ENCODE results near the gene ARIH1.
A peak's percentile ranks its signal among the peaks of the same experiment; 100 is the strongest.
"Not testable (repeated sequence)": the region's sequence is repeated elsewhere in the genome, so short reads cannot be mapped to it uniquely, and the experiment has no call there.

Gene ARIH1, protein sequence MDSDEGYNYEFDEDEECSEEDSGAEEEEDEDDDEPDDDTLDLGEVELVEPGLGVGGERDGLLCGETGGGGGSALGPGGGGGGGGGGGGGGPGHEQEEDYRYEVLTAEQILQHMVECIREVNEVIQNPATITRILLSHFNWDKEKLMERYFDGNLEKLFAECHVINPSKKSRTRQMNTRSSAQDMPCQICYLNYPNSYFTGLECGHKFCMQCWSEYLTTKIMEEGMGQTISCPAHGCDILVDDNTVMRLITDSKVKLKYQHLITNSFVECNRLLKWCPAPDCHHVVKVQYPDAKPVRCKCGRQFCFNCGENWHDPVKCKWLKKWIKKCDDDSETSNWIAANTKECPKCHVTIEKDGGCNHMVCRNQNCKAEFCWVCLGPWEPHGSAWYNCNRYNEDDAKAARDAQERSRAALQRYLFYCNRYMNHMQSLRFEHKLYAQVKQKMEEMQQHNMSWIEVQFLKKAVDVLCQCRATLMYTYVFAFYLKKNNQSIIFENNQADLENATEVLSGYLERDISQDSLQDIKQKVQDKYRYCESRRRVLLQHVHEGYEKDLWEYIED

GRCh38 chr15:72473614-72474465 is at the start of gene ARIH1:
TSS of gene ARIH1 (plus strand) at chr15:72474330. CDS start at chr15:72474640, 310 bp downstream.
- peak; percentile 93 for DNase-seq

DNA sequence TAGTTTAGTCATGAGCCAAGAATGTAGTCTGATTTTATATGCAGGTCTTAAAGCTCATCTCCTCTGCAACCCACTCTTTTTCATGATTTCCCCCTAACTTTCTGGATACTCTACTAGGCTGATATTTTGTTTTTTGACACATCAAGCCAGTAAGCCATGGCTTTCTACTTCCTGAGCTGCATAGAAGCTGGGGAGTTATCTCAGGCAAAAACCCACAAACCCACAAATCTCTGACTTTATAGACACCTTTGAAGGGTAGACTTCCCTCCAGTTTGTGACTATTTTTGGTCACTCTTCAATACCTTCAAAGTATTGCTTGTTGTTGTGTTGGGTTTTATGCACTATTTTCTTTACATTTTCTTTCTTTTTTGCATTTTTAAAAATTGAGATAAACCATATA is 47.4 kb upstream of the ARIH1 start:
- DNase-seq, result no peak

DNA sequence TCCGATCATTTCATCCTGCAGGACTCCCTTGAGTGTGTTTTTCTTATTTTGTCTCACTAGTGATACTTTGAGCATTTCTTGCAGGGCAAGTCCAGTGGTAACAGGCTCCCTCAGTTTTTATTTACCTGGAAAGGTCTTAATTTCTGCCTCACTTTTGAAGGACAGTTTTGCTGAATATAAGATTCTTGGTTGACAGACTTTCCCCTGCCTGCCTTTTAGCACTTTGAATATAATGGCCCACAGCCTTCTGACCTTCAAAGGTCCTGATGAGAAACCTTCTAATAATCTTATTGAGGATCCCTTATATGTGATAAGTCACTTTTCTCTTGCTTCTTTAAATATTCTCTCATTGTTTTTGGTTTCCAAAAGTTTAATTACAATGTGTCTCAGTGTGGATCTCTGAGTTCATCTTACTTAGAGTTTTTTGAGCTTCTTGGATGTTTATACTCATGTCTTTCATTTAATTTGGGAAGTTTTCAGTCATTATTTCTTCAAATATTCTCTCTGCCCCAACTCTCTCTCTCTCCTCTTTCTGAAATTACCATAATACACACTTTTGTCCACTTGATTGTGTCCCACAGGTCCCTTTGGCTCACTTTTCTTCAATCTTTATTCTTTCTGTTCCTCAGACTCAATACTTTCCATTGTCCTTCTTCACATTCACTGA is 36.3 kb upstream of the ARIH1 start:
- no peak for DNase-seq

DNA sequence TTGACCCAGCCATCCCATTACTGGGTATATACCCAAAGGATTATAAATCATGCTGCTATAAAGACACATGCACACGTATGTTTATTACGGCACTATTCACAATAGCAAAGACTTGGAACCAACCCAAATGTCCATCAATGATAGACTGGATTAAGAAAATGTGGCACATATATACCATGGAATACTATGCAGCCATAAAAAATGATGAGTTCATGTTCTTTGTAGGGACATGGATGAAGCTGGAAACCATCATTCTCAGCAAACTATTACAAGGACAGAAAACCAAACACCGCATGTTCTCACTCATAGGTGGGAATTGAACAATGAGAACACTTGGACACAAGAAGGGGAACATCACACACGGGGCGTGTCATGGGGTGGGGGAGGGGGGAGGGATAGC is 31.3 kb upstream of the ARIH1 start:
- DNase-seq, result not testable (repeated sequence)

- DNase-seq, result no peak
These were observed 28.7 kb upstream of the ARIH1 start for GRCh38 chr15:72445426-72445825.

DNA sequence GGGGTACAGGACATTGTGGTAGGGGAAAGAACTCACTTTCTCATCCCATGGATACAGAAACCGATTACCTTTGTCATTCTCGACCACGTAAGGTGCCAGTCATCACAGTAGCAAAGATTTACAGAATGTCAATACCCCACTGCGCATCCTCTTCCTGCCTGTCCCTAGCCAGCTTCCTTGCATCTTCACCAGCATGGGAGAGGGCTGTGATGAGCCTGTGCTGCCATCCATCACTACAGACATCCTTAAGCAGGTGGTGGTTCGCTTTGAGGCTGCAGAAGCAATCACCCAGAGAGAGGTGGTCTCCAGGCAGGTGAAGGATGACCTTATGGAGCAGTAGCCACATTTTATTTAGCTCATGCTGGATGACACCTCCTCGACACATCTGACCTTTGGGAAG is 23.3 kb upstream of the ARIH1 start:
- DNase-seq, result no peak

GRCh38 chr15:72451224-72451623 is 22.9 kb upstream of the ARIH1 start:
- no peak for DNase-seq

DNA sequence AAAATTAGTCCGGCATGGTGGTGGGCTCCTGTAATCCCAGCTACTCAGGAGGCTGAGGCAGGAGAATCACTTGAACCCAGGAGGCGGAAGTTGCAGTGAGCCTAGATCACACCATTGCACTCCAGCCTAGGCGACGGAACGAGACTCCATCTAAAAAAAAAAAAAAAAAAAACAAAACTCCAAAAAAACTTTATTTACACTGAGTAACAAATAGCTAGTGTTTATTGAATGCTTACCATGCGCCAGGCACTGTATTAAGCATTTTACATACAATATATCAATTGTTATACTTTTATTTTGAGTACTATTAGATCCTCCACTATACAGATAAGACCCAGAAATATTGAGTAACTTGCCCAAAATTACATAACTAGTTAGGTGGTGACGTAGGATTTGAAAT is 17.4 kb upstream of the ARIH1 start:
- no peak for DNase-seq

GRCh38 chr15:72460402-72460801 is 13.7 kb upstream of the ARIH1 start:
- DNase-seq, result no peak

GRCh38 chr15:72463702-72464101 is 10.4 kb upstream of the ARIH1 start:
- DNase-seq, result no peak

- no peak for DNase-seq
These were observed 9.9 kb upstream of the ARIH1 start for GRCh38 chr15:72464251-72464650.

GRCh38 chr15:72468103-72468502 is 6.0 kb upstream of the ARIH1 start:
- DNase-seq, result no peak

DNA sequence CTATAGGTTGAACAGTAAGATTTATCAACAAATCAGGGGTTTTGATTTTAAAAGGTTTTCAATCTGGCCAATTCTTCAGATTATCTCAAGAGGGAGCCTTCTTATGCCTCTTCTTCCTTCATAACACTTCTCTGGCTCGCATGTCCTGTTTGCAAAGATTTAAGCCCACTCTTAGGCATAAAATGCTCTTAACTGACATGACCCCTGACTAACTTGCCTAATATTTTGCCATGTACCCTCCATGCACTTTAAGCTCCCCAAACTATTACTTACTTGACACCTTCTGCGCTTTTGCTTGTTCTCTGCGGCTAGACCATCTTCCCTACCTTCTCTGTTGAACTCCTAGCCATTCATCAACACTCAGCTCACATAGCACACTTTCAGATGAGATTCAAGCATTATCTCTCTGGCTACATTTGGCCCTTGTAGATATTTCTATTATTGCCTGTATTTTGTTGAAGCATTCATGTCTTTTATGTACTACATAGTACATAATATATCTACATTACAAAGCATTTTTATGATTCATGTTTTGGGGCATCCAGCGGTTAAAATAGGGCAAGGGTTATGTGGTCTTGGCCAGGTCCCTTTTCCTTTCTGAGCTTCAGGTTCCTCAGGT is 1.0 kb upstream of the ARIH1 start:
- DNase-seq, result no peak

DNA sequence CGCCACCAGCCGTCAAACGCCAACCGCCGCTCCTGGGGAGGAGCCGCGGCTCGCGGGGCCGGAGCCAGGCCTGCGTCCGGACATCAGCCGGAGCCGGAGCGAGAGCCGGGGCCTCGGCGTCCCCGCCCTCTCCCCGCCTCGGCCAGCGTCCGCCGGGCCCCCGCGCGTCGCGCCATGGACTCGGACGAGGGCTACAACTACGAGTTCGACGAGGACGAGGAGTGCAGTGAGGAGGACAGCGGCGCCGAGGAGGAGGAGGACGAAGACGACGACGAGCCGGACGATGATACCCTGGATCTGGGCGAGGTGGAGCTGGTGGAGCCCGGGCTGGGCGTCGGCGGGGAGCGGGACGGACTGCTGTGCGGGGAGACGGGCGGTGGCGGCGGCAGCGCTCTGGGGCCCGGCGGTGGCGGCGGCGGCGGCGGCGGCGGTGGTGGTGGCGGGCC is 359 bp downstream of the ARIH1 start:
- no peak for DNase-seq

- DNase-seq, result no peak
These were observed 940 bp downstream of the ARIH1 start for GRCh38 chr15:72474912-72475628.

DNA sequence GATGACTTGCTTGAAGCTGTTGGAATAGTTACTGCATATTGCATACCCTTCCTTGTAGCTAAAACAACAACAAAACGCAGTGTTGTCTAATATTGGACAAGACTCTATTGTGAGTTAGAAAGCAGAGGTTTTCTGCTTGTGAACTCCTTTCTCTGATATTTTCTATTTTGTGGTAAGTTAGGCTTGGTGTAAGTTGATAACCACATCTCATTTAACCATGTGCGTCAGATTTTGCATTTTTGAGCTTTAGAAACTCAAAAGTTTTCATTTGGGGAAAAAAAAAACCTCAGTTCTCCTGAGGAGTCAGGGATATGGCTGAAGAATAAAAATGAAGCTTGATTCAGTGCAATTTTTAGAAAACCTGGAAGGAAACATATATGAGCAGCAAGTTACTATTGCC is 1.5 kb downstream of the ARIH1 start:
- DNase-seq, result no peak

- DNase-seq, result not testable (repeated sequence)
These were observed 2.2 kb downstream of the ARIH1 start for GRCh38 chr15:72476330-72476729.

- no peak for DNase-seq
These were observed 7.0 kb downstream of the ARIH1 start for GRCh38 chr15:72481015-72481659.

GRCh38 chr15:72482275-72482674 is 8.1 kb downstream of the ARIH1 start:
- no peak for DNase-seq

- DNase-seq, result no peak
These were observed 9.1 kb downstream of the ARIH1 start for GRCh38 chr15:72483279-72483678.

DNA sequence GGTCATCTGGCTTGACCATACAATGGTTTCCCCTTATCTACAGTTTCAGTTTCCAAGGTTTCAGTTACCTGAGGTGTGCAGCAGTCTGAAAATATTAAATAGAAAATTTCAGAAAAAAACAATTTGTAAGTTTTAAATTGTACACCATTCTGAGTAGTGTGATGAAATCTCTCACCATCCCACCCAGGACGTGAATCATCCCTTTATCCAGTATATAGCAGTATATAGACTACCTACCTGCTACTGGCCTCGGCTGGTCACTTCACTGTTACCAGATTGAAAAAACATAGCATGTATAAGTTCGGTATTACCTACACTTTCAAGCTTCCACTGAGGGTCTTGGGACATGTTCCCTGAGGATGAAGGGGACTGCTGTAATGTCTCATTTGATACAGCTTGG is 12.0 kb downstream of the ARIH1 start:
- DNase-seq, result no peak

Data from NCI-H1417 treated with DMSO at 0.1 percent for 48 hours (cell line).